ENCODE data around the gene REC8.

DNA sequence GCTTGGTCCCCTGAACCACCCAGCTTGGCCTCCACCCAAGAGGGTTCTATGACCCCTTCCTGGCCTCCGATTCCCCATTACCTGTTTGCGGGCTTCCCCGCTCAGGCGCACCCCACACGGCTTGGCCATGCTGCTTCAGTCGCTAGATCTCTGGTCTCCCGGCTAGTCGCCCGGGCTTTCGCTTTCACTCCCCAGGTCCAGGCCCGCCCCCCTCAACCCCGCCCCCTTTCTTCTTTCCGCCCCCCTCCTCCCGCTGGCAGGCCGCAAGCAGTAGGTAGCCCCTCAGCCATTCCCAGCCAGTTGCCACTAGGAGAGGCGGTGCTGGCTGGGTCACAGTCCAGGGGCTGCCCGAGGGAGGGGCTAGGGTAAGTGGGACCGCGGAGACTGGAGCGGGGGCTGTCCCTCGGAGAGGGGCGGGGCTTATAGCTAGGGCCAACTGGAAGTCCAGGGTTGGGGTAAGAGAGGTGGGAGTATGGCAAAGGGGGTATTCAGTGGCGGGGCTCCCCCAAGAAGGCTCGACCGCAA is 25.4 kb upstream of the REC8 start, which contains the start of gene PSME2:
- peak; percentile 71 for TF ChIP-seq POLR2AphosphoS5 (IDR thresholded peaks at IDR 0.05)
- TF ChIP-seq, protein P1, sequence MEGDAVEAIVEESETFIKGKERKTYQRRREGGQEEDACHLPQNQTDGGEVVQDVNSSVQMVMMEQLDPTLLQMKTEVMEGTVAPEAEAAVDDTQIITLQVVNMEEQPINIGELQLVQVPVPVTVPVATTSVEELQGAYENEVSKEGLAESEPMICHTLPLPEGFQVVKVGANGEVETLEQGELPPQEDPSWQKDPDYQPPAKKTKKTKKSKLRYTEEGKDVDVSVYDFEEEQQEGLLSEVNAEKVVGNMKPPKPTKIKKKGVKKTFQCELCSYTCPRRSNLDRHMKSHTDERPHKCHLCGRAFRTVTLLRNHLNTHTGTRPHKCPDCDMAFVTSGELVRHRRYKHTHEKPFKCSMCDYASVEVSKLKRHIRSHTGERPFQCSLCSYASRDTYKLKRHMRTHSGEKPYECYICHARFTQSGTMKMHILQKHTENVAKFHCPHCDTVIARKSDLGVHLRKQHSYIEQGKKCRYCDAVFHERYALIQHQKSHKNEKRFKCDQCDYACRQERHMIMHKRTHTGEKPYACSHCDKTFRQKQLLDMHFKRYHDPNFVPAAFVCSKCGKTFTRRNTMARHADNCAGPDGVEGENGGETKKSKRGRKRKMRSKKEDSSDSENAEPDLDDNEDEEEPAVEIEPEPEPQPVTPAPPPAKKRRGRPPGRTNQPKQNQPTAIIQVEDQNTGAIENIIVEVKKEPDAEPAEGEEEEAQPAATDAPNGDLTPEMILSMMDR (IDR thresholded peaks at IDR 0.05): no peak

Measured in prostate gland (tissue), 2 donors.